ENCODE measurements around the gene LPCAT2. TPM values are rescaled to one million over a fixed set of nuclear protein-coding genes. Genes with fewer than 3 reads are reported as not detected.
A peak's percentile ranks its signal among the peaks of the same experiment; 100 is the strongest.

LPCAT2 gene
- total RNA-seq, 1 donor from 2014 or later = 3.7 TPM

- H3K27me3 Mint-ChIP-seq = peaks cover 18% of the 10 kb centered on the region
- intact Hi-C loops (cut with micrococcal nuclease) = no loop called here
- no peak for DNase-seq
These were observed 34.1 kb upstream of the LPCAT2 start for GRCh38 chr16:55474821-55475220.

GRCh38 chr16:55475919-55476318 lies 33.0 kb upstream of the LPCAT2 start:
- H3K4me3 Mint-ChIP-seq = no peak overlapping the region
- H3K27me3 Mint-ChIP-seq = peaks cover 27% of the 10 kb centered on the region
- intact Hi-C loops (cut with micrococcal nuclease) = no loop called here
- no peak for DNase-seq
- H3K9me3 Mint-ChIP-seq = no peaks in the 10 kb centered on the region
- no peaks in the 10 kb centered on the region for H3K36me3 Mint-ChIP-seq (ENCODE audit: low read depth)
- H3K4me1 Mint-ChIP-seq = peaks cover 9% of the 10 kb centered on the region
- H3K27ac Mint-ChIP-seq = no peak overlapping the region

More at GRCh38 chr16:55474821-55475220, 34.1 kb upstream of the LPCAT2 start:
- no peaks in the 10 kb centered on the region for H3K36me3 Mint-ChIP-seq (ENCODE audit: low read depth)
- H3K4me3 Mint-ChIP-seq = no peak overlapping the region
- H3K4me1 Mint-ChIP-seq = peaks cover 9% of the 10 kb centered on the region
- no peaks in the 10 kb centered on the region for H3K9me3 Mint-ChIP-seq
- no peak overlapping the region for H3K27ac Mint-ChIP-seq

DNA sequence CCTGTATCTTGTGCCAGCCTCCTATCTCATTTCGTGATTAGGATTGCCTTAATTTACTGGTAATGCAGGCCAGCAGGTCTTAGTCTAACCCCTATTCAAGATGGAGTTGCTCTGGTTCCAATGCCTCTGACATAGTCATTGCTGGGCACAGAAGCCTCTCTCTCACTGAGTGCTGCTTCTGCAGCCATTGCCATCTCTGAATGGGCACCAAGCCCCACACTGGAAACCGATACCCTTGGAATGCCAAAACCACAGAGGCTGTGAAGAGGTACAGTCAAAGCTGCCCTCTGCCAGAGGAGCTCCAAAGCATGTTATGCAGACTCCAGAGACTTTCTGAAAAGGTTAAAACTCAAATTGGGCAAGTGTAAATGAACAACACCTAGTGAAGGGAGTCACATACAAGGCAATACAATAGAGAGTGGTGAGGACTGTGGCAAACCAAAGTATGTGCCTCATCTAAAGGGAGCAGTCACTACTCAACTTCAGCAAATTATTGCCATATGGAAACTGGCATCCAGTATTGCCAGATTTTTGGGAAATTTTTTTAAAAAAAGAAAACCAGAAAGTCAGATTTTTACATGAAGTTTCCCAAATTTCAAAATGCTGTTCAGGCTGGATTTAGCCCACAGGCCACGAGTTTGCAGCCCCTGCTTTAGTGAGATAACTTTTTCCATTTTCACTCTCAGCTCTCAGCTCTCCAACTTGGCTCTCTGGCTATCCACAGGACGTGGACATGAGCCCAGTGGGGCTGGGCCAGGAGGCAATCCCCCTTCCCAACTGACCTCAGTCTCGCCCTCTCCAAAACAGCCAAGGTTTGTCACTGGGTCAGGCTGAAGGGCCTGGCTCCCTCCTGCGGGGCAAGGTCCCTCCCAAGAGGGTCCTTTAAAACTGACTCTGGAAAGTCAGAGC lies 32.0 kb upstream of the LPCAT2 start:
- peaks cover 31% of the 10 kb centered on the region for H3K27me3 Mint-ChIP-seq

DNA sequence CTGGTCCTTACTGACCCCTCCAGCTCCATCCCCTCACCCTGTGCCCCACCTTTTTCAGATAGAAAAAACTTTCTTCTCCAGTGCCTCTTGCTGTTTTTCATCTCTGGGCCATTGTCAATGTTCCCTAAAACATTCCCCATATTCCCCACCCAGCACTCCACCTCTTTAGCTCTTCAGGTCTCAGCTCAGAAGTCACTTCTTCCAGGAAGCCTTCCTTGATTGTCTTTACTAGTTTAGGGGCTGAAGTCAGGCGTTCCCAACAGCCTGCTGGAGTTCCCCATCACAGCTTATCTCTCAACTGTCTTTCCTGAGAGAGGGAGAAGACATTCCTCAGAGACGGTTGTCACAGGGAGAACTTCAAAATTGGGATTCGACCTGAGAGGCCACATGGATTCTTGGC lies 31.1 kb upstream of the LPCAT2 start:
- no peak for DNase-seq
- Mint-ChIP-seq H3K27me3 (peaks cover 33% of the 10 kb centered on the region), H3K9me3 (no peaks in the 10 kb centered on the region), H3K4me1 (peaks cover 3% of the 10 kb centered on the region), H3K27ac (no peak overlapping the region), H3K36me3 (ENCODE audit: low read depth) (no peaks in the 10 kb centered on the region), H3K4me3 (no peak overlapping the region)
- intact Hi-C loops (cut with micrococcal nuclease) = no loop called here

More for the DNA sequence above, 32.0 kb upstream of the LPCAT2 start:
- Mint-ChIP-seq H3K36me3 (ENCODE audit: low read depth) (no peaks in the 10 kb centered on the region), H3K4me1 (peaks cover 3% of the 10 kb centered on the region), H3K4me3 (no peak overlapping the region), H3K27ac (no peak overlapping the region), H3K9me3 (no peaks in the 10 kb centered on the region)
- DNase-seq = no peak
- intact Hi-C loops (cut with micrococcal nuclease) = no loop called here

GRCh38 chr16:55478827-55479429 lies 29.9 kb upstream of the LPCAT2 start, which contains the start of gene MMP2:
Gene MMP2 (plus strand): TSS chr16:55479198. CDS start chr16:55479480, 282 bp downstream.
- peaks cover 33% of the 10 kb centered on the region for H3K27me3 Mint-ChIP-seq
- peak within 1 kb of the TSS; percentile 23 for H3K4me3 Mint-ChIP-seq
- peaks cover 3% of the 10 kb centered on the region for H3K4me1 Mint-ChIP-seq
- H3K36me3 Mint-ChIP-seq (ENCODE audit: low read depth) = no peaks in the 10 kb centered on the region
- DNase-seq = no peak
- intact Hi-C loops (cut with micrococcal nuclease) = no loop called here
- peaks cover 2% of the 10 kb centered on the region for H3K9me3 Mint-ChIP-seq
- H3K27ac Mint-ChIP-seq = no peak within 1 kb of the TSS

- peak overlapping the region; percentile 23 for H3K4me3 Mint-ChIP-seq
- no peaks in the 10 kb centered on the region for H3K36me3 Mint-ChIP-seq (ENCODE audit: low read depth)
- no peak for DNase-seq
- H3K27me3 Mint-ChIP-seq = peaks cover 33% of the 10 kb centered on the region
- H3K27ac Mint-ChIP-seq = no peak overlapping the region
- H3K4me1 Mint-ChIP-seq = peaks cover 3% of the 10 kb centered on the region
- intact Hi-C loops (cut with micrococcal nuclease) = no loop called here
- H3K9me3 Mint-ChIP-seq = peaks cover 3% of the 10 kb centered on the region
These were observed 29.3 kb upstream of the LPCAT2 start for GRCh38 chr16:55479430-55480140.

DNA sequence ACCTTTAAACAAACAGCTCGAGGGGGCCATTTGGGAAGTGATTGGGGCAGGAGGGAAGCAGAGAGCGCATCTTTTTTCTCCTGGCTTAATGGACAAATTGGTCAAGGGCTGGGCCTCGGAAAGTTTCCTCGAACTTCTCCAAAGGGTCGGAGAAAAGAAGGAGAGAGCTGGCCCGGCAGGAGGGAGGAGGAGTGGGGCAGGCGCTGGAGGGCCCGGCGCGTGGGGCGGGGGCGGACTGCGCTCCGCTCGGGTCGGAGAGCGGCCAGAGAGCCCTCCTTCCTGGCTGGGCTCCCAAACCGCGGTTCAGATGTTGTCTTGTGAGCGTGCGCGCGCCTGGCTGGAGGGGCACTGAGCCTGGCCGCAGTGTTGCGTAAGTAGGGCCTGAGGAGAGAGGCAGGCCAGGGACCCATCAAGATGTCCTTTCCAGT lies 28.6 kb upstream of the LPCAT2 start:
- peaks cover 3% of the 10 kb centered on the region for H3K4me1 Mint-ChIP-seq
- H3K9me3 Mint-ChIP-seq = peaks cover 3% of the 10 kb centered on the region
- no peak overlapping the region for H3K4me3 Mint-ChIP-seq
- H3K27me3 Mint-ChIP-seq = peaks cover 33% of the 10 kb centered on the region
- intact Hi-C loops (cut with micrococcal nuclease) = no loop called here
- H3K27ac Mint-ChIP-seq = no peak overlapping the region
- DNase-seq = no peak
- no peaks in the 10 kb centered on the region for H3K36me3 Mint-ChIP-seq (ENCODE audit: low read depth)

DNA sequence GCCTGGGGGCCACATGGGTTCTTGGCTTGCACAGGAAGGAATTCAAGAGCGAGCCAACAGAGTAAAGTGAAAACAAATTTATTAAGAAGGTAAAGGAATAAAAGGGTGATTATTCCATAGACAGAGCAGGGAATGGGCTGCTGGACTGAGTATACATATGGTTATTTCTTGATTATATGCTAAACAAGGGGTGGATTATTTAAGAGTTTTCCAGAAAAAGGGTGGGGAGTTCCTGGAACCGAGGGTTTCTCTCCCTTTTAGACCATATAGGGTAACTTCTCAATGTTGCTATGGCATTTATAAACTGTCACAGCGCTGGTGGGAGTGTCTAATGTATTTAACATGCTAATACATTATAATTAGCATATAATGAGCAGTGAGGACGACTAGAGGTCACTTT lies 27.8 kb upstream of the LPCAT2 start:
- no peak overlapping the region for H3K27ac Mint-ChIP-seq
- no peak for DNase-seq
- intact Hi-C loops (cut with micrococcal nuclease) = no loop called here
- H3K27me3 Mint-ChIP-seq = peaks cover 33% of the 10 kb centered on the region
- no peak overlapping the region for H3K4me3 Mint-ChIP-seq
- H3K9me3 Mint-ChIP-seq = peaks cover 3% of the 10 kb centered on the region
- H3K36me3 Mint-ChIP-seq (ENCODE audit: low read depth) = no peaks in the 10 kb centered on the region
- peaks cover 3% of the 10 kb centered on the region for H3K4me1 Mint-ChIP-seq

GRCh38 chr16:55482056-55482455 lies 26.8 kb upstream of the LPCAT2 start:
- peaks cover 35% of the 10 kb centered on the region for H3K27me3 Mint-ChIP-seq
- intact Hi-C loops (cut with micrococcal nuclease) = no loop called here
- no peak for DNase-seq
- H3K9me3 Mint-ChIP-seq = peaks cover 3% of the 10 kb centered on the region
- no peak overlapping the region for H3K27ac Mint-ChIP-seq
- no peaks in the 10 kb centered on the region for H3K36me3 Mint-ChIP-seq (ENCODE audit: low read depth)
- H3K4me1 Mint-ChIP-seq = peaks cover 3% of the 10 kb centered on the region
- no peak overlapping the region for H3K4me3 Mint-ChIP-seq

DNA sequence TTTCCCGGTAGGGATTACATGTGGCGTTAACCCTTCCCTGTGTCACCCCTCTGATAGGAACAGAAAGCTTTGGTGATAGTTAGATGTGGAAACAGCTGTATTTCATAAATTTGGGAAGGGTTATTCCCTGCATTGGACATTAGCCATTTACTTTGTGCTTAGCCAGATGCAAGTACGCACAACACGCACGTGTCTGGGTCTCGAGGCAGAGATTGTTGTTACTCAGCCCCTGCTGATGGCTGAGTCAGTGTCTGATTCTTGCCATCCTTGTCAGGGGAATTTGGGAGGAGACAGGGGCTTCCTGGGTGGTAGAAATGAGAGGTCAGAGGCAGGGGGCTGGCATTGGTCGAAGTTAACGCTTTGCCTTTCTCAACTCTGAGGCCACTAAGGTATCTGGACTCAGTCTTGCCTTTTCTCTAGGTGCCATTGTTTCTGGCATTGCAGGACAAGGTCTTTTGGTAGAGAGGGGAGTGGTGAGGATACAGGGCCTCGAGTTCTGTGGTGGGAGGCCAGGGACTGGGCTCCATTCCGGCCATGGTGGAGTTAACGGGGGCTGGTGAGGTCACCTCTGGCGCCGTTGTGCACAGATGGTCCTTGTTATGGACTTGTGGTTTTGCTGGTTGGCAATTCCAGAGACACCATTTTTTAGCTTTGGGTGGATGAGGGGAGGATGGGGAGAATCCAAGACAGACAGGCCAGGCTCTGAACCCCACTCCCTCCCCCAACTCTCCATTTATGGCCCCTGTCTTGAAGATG lies 21.6 kb upstream of the LPCAT2 start:
- Mint-ChIP-seq H3K4me1 (no peaks in the 10 kb centered on the region), H3K36me3 (ENCODE audit: low read depth) (no peaks in the 10 kb centered on the region), H3K27ac (no peak overlapping the region), H3K27me3 (peaks cover 1% of the 10 kb centered on the region), H3K9me3 (peaks cover 3% of the 10 kb centered on the region), H3K4me3 (no peak overlapping the region)
- intact Hi-C loops (cut with micrococcal nuclease) = no loop called here
- no peak for DNase-seq

GRCh38 chr16:55488306-55488705 lies 20.6 kb upstream of the LPCAT2 start:
- Mint-ChIP-seq H3K4me1 (no peaks in the 10 kb centered on the region), H3K36me3 (ENCODE audit: low read depth) (no peaks in the 10 kb centered on the region), H3K27me3 (peaks cover 3% of the 10 kb centered on the region), H3K9me3 (peaks cover 3% of the 10 kb centered on the region), H3K27ac (no peak overlapping the region), H3K4me3 (no peak overlapping the region)
- intact Hi-C loops (cut with micrococcal nuclease) = no loop called here
- DNase-seq = no peak

- no peak overlapping the region for H3K27ac Mint-ChIP-seq
- no peaks in the 10 kb centered on the region for H3K4me1 Mint-ChIP-seq
- no peak for DNase-seq
- H3K27me3 Mint-ChIP-seq = peaks cover 5% of the 10 kb centered on the region
- H3K9me3 Mint-ChIP-seq = no peaks in the 10 kb centered on the region
- H3K36me3 Mint-ChIP-seq (ENCODE audit: low read depth) = no peaks in the 10 kb centered on the region
- H3K4me3 Mint-ChIP-seq = no peak overlapping the region
- intact Hi-C loops (cut with micrococcal nuclease) = no loop called here
These were observed 19.5 kb upstream of the LPCAT2 start for GRCh38 chr16:55489119-55489955.

DNA sequence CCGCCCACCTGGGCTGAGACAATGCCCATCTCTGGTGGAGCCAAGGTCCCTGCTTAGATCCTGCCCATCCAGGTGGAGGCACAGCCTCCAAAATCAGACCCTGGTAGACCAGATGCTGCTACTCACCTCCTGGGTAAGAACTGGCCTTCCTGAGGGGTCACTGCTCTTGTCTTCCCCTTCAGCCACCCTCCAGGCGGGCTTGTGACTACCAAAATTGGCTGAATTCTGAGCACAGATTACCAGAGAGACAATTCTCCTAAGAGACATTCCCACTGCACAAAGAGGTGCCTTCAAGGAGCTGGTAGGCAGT lies 19.0 kb upstream of the LPCAT2 start:
- intact Hi-C loops (cut with micrococcal nuclease) = no loop called here
- Mint-ChIP-seq H3K27me3 (peaks cover 5% of the 10 kb centered on the region), H3K27ac (no peak overlapping the region), H3K4me3 (no peak overlapping the region), H3K4me1 (no peaks in the 10 kb centered on the region), H3K9me3 (no peaks in the 10 kb centered on the region), H3K36me3 (ENCODE audit: low read depth) (no peaks in the 10 kb centered on the region)
- no peak for DNase-seq
